Endothelial cell of umbilical vein (primary cell): ENCODE measurements around the gene EFNA2. TPM values are rescaled to one million over a fixed set of nuclear protein-coding genes. Genes with fewer than 3 reads are reported as not detected.

ENCODE experiments used
- BruUV-seq: library from RNA; stranded (reverse); fragments of 400-500 nt; replicated peaks from 2 replicates; lab custom pipeline; 2021; lab: Mats Ljungman, UMichigan
- CTCF ChIA-PET: fragments of 300-600, 350-600 bp; sonication (Branson Sonifier 250); formaldehyde crosslinking; loops from one replicate; lab custom pipeline; 2021; ENCODE audit warnings: antibody characterized with exemption, inconsistent platforms; lab: Charles Lee
- POLR2A ChIA-PET: fragments of 300-600, 350-600 bp; sonication (Branson Sonifier 250); formaldehyde crosslinking; loops from one replicate; lab custom pipeline; 2021; ENCODE audit warnings: antibody characterized with exemption, inconsistent platforms; lab: Charles Lee
- DNase-seq: peaks from one replicate; pipeline ENCODE4 v3.0.0-alpha.2; 2011; ENCODE audit warnings: low read depth, low spot score
- FAIRE-seq: peaks from 2 replicates; lab custom pipeline; 2011; peaks lifted over from hg19 to GRCh38; lab: Jason Lieb, UNC
- H2AFZ ChIP-seq: 2 replicates; pipeline ENCODE4 v1.6.0; 2012; ENCODE audit warnings: low read depth, low read length, control low read depth, inconsistent platforms
- H3K27ac ChIP-seq: 2 replicates; pipeline ENCODE4 v1.5.1; 2011; ENCODE audit warnings: low read depth, mild to moderate bottlenecking, control low read depth, low read length, moderate library complexity; ENCODE audit not compliant: insufficient read depth
- H3K27me3 ChIP-seq, 2 experiments: 2 replicates each; pipeline versions ENCODE4 v1.6.0 to v1.6.1; 2011; ENCODE audit warnings: low read length in 2 of 2, mixed read lengths in 1 of 2; ENCODE audit not compliant: control insufficient read depth in 2 of 2, insufficient read depth in 2 of 2
- H3K36me3 ChIP-seq, 2 experiments: 2 replicates in 1 of 2; 3 replicates in 1 of 2; pipeline ENCODE4 v1.5.1; 2011; ENCODE audit warnings: low read length in 2 of 2, mild to moderate bottlenecking in 1 of 2, moderate library complexity in 1 of 2; ENCODE audit not compliant: control insufficient read depth in 2 of 2, insufficient read depth in 2 of 2; ENCODE audit errors: extremely low read depth in 1 of 2
- H3K4me1 ChIP-seq: 3 replicates; pipeline ENCODE4 v1.5.1; 2011; ENCODE audit warnings: mild to moderate bottlenecking, low read length; ENCODE audit not compliant: control insufficient read depth, insufficient read depth; ENCODE audit errors: extremely low read depth
- H3K4me2 ChIP-seq: 2 replicates; pipeline ENCODE4 v1.6.1; 2011; ENCODE audit warnings: low read length, control low read depth, mixed read lengths; ENCODE audit not compliant: insufficient read depth
- H3K4me3 ChIP-seq, 3 experiments: fragments of 200-600 bp in 1 of 3; sonication (generic), shearing (Covaris generic) in 1 of 3; replicated peaks in 1 of 3; 2 replicates each; pipeline ENCODE4 v1.5.1; 2011 to 2016; ENCODE audit warnings: control low read depth in 3 of 3, low read length in 3 of 3, mild to moderate bottlenecking in 2 of 3, inconsistent platforms in 1 of 3, low read depth in 1 of 3, moderate library complexity in 1 of 3; ENCODE audit not compliant: insufficient read depth in 1 of 3
- H3K79me2 ChIP-seq: 2 replicates; pipeline ENCODE4 v1.6.0; 2012; ENCODE audit warnings: low read length, inconsistent platforms; ENCODE audit not compliant: control insufficient read depth, insufficient read depth
- H3K9ac ChIP-seq: replicated peaks from 2 replicates; pipeline ENCODE3; 2011; ENCODE audit warnings: low read length, control low read depth; ENCODE audit not compliant: insufficient read depth; ENCODE audit errors: extremely low read depth
- H3K9me1 ChIP-seq: replicated peaks from 3 replicates; pipeline ENCODE4 v1.6.0; 2011; ENCODE audit warnings: mild to moderate bottlenecking, low read length; ENCODE audit not compliant: control insufficient read depth, insufficient read depth; ENCODE audit errors: extremely low read depth
- H3K9me3 ChIP-seq: replicated peaks from 2 replicates; pipeline ENCODE4 v1.5.1; 2012; ENCODE audit warnings: low read length, inconsistent platforms; ENCODE audit not compliant: control insufficient read depth, insufficient read depth
- H4K20me1 ChIP-seq: replicated peaks from 2 replicates; pipeline ENCODE3; 2011; ENCODE audit warnings: mild to moderate bottlenecking, low read length; ENCODE audit not compliant: control insufficient read depth, insufficient read depth; ENCODE audit errors: extremely low read depth
- FOS ChIP-seq: IDR thresholded peaks from 2 replicates; pipeline ENCODE4 v1.6.1; 2011; ENCODE audit warnings: mild to moderate bottlenecking, low read length, moderate library complexity, borderline replicate concordance; ENCODE audit not compliant: insufficient read depth
- JUN ChIP-seq: IDR thresholded peaks from 2 replicates; pipeline ENCODE4 v1.6.1; 2011; ENCODE audit warnings: borderline replicate concordance, low read depth; ENCODE audit not compliant: insufficient read length, insufficient read depth
- POLR2A ChIP-seq: IDR thresholded peaks from 2 replicates; pipeline ENCODE4 v1.6.1; 2012; ENCODE audit warnings: low read depth, mild to moderate bottlenecking, control low read depth, low read length
- POLR2AphosphoS5 ChIP-seq: IDR thresholded peaks from 2 replicates; pipeline ENCODE4 v1.6.1; 2012; ENCODE audit warnings: low read depth, mild to moderate bottlenecking, control low read depth, low read length, moderate library complexity; ENCODE audit not compliant: insufficient read depth
- dilution Hi-C: fragments of 300-500 bp; cut with MboI; formaldehyde crosslinking; loops from one replicate; pipeline ENCODE4 v1.15.0; 2019; ENCODE audit warnings: low sequenced_read_pairs; ENCODE audit not compliant: extremely low pct_ligation_motif_present
- intact Hi-C: fragments of 100-400 bp; cut with micrococcal nuclease; formaldehyde crosslinking; loops from one replicate; pipeline ENCODE4 v1.10.0; 2022
- polyA plus RNA-seq, 4 experiments: library from polyadenylated mRNA; depleted of rRNA in 3 of 4; stranded (reverse) in 3 of 4; unstranded in 1 of 4; fragments of >200 nt; gene quantifications; 2 replicates each; pipeline versions ENCODE4 v1.2.1 to v1.2.3, GENCODE V29; 2011 to 2012; ENCODE audit warnings: missing spikeins in 1 of 4
- total RNA-seq: library from RNA; stranded (reverse); gene quantifications from 2 replicates; pipeline ENCODE4 v1.2.3, GENCODE V29; 2021
- TF ChIP-seq, protein P1 (sequence below), 2 donors: IDR thresholded peaks; 1 replicate in 1 of 2; 2 replicates in 1 of 2; pipeline ENCODE4 v1.5.1; 2011; ENCODE audit warnings: low read length in 2 of 2, mild to moderate bottlenecking in 2 of 2, moderate library complexity in 2 of 2, control low read depth in 1 of 2, inconsistent platforms in 1 of 2, low read depth in 1 of 2; ENCODE audit not compliant: insufficient read depth in 1 of 2; ENCODE audit errors: extremely low read depth in 1 of 2

Gene EFNA2
- total and polyA plus RNA-seq, 2 donors (not counting 3 experiments of a cell fraction or from before 2014, with no cell fraction given), result 0.52 to 1.1 TPM

DNA sequence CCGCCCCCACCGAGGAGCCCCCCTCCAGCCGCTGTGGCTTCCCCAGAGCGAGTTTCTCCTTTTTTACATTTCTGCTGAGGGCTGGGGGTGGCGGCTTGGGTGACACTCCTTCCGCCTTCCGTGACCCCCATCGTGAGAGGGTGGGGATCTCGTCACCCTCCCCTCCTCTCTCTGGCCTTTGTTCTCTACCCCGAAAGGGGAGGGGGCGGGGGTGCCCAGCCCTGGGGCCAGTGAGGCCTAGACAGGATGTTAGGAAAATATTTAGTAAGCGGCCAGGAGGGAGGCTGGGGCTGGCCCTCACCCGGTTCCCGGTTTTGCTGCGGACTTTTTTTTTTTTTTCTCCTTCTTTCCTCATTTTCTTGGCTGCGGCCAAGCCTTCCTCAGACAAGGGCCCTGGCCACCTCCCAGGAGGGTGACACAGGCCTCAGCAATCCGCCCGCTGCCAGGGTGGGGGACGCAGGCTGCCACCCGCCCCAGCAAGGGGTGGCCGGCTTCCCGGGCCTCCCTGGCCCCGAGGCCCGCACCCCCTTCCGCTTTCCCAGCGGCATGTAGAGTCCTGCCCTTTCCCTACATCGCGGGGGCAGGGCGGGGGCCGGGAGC is 33.4 kb upstream of the EFNA2 start:
- peak; percentile 57 for TF ChIP-seq POLR2AphosphoS5
- no peak for TF ChIP-seq JUN
- Histone ChIP-seq H3K9me3 (no peaks in the 10 kb centered on the region), H3K9me1 (no peaks in the 10 kb centered on the region), H3K4me3 (peak overlapping the region; percentile 40 to 88 (median 85)), H3K4me1 (peaks cover 27% of the 10 kb centered on the region), H3K9ac (peak overlapping the region; percentile 69), H3K79me2 (peaks cover 65% of the 10 kb centered on the region), H3K27ac (peak overlapping the region; percentile 90), H3K4me2 (peak overlapping the region; percentile 66), H3K27me3 (no peaks in the 10 kb centered on the region), H4K20me1 (no peaks in the 10 kb centered on the region), H3K36me3 (peaks cover 28 to 36% of the 10 kb centered on the region in 2 experiments), H2AFZ (no peak overlapping the region)
- DNase-seq (peak; percentile 89), FAIRE-seq (peak; percentile 95)
- no TSS peak for BruUV-seq
- intact Hi-C loops (loop anchor here (1.0 kb wide), 1 partner anchor 8 kb away; no protein-coding TSS in a partner anchor), dilution Hi-C loops (no loop called here)
- POLR2A ChIA-PET, result interaction anchor here (0.6 to 2.2 kb wide), 7 partner anchors 8 to 149 kb away, joined by 3 to 34 read pairs (median 8); partner anchors contain the start of gene CIRBP
- CTCF ChIA-PET, result interaction anchor here (1.2 to 2.2 kb wide), 4 partner anchors 8 to 14 kb away, joined by 4 to 89 read pairs (median 27); no protein-coding TSS in a partner anchor

DNA sequence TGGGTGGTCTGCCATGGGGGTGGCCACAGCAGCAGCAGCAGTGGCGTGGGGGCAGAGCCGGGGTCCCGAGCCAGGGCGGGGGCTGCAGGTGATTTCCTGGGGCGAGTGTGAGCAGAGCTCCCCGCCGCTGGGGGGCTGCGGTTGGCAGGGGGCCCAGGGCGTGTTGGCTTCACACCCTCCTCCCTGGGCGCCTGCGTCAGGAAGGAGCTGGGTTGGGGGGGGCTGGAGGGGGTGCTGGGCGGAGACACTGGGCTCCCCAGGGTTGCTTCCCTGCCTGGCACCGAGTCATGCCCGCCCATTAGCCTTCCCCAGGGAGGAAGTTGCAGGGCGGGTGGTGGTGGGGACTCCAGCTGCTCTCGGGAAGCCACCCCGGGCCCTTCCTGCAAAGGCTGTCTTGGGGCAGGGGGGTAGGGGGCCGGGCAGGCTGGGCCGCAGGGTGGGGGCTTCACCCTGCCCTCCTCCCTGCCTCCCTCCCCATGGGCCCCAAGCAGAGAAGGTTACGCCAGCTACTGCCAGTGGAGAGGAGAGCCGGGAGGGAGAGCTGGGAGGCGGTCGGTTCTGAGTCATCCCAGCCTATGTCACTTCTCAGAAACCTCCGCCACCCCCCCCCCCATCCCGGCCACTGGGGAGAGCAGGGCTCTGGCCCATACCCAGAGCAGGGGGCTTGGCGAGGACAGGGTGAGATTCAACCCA is 32.7 kb upstream of the EFNA2 start:
- FAIRE-seq (peak; percentile 85), DNase-seq (peak; percentile 88)
- POLR2A ChIA-PET, result interaction anchor here (0.6 to 2.2 kb wide), 7 partner anchors 9 to 150 kb away, joined by 3 to 34 read pairs (median 8); partner anchors contain the start of gene CIRBP
- Histone ChIP-seq H3K9me3 (no peaks in the 10 kb centered on the region), H3K36me3 (peaks cover 29 to 36% of the 10 kb centered on the region in 2 experiments), H3K9me1 (no peaks in the 10 kb centered on the region), H3K4me2 (peak overlapping the region; percentile 66), H3K4me1 (peaks cover 25% of the 10 kb centered on the region), H3K79me2 (peaks cover 63% of the 10 kb centered on the region), H3K27me3 (no peaks in the 10 kb centered on the region), H3K4me3 (peak overlapping the region; percentile 13 to 85 (median 40)), H4K20me1 (no peaks in the 10 kb centered on the region), H2AFZ (no peak overlapping the region), H3K9ac (peak overlapping the region; percentile 69), H3K27ac (peak overlapping the region; percentile 90)
- BruUV-seq, result no TSS peak
- TF ChIP-seq, protein P1, sequence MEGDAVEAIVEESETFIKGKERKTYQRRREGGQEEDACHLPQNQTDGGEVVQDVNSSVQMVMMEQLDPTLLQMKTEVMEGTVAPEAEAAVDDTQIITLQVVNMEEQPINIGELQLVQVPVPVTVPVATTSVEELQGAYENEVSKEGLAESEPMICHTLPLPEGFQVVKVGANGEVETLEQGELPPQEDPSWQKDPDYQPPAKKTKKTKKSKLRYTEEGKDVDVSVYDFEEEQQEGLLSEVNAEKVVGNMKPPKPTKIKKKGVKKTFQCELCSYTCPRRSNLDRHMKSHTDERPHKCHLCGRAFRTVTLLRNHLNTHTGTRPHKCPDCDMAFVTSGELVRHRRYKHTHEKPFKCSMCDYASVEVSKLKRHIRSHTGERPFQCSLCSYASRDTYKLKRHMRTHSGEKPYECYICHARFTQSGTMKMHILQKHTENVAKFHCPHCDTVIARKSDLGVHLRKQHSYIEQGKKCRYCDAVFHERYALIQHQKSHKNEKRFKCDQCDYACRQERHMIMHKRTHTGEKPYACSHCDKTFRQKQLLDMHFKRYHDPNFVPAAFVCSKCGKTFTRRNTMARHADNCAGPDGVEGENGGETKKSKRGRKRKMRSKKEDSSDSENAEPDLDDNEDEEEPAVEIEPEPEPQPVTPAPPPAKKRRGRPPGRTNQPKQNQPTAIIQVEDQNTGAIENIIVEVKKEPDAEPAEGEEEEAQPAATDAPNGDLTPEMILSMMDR (IDR thresholded peaks at IDR 0.05; ENCODE audit: extremely low read depth in 1 of 2, insufficient read depth in 1 of 2, low read depth in 1 of 2, low read length in 2 of 2), result peak in 1 of 2 donors; percentile 26
- no peak for TF ChIP-seq POLR2A
- peak; percentile 30 for TF ChIP-seq FOS
- CTCF ChIA-PET, result interaction anchor here (0.7 to 2.2 kb wide), 4 partner anchors 9 to 16 kb away, joined by 3 to 89 read pairs (median 27); partner anchors contain the start of gene CIRBP
- dilution Hi-C loops, result no loop called here
- intact Hi-C loops, result loop anchor here (1.0 kb wide), 1 partner anchor 7 kb away; no protein-coding TSS in a partner anchor
